GM12892 (cell line): ENCODE measurements around the gene CLMN.

Experiments
- POLR2A ChIP-seq: IDR thresholded peaks from 2 replicates; pipeline ENCODE4 v1.6.1; 2011; ENCODE audit warnings: low read depth, low read length, control low read depth
- POLR2AphosphoS5 ChIP-seq: IDR thresholded peaks from 2 replicates; pipeline ENCODE4 v1.6.1; 2011; ENCODE audit warnings: low read depth, low read length, control low read depth
- TAF1 ChIP-seq: IDR thresholded peaks from 2 replicates; pipeline ENCODE4 v1.6.1; 2011; ENCODE audit warnings: low read depth, mild to moderate bottlenecking, control low read depth, low read length, borderline replicate concordance

DNA sequence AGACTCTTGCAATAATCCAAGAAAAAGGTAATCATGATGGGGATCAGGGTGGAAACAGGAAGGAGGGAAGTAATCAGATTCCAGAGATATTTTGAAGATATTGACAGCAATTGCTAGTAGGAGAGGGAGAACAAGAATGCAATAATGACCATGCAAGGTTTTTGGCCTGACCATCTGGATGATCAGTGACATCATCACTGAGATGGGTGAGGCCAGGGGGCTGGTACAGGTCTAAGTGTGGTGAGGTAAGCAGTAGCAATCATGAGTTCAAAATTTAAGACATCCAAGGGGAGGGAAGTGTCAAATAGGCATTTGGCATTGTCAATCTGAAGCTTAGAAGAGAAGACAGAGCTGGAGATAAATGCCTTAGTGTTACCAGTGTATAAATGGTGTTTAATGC, 24.8 kb upstream of the CLMN start:
- TF ChIP-seq POLR2A = no peak
- no peak for TF ChIP-seq POLR2AphosphoS5
- TF ChIP-seq TAF1 = no peak
